Cardiac muscle cell (in vitro differentiated cells and primary cell): Measurements from ENCODE around the gene BCCIP. TPM values are rescaled to one million over a fixed set of nuclear protein-coding genes. Genes with fewer than 3 reads are reported as not detected.

Experiments
- DNase-seq, 2 donors: peaks; one replicate each; pipeline versions ENCODE4 v3.0.0 to v3.0.0-alpha.2; 2010 to 2017; ENCODE audit warnings: low read depth in 1 of 2, low spot score in 1 of 2
- H3K27ac ChIP-seq: fragments of 200-600 bp; sonication (generic); 2 replicates; pipeline ENCODE4 v1.5.1; 2016
- H3K27me3 ChIP-seq: fragments of 200-600 bp; sonication (generic); 2 replicates; pipeline ENCODE4 v1.6.0; 2016; ENCODE audit warnings: control low read depth
- H3K36me3 ChIP-seq: fragments of 200-600 bp; sonication (generic); 2 replicates; pipeline ENCODE4 v1.5.1; 2016; ENCODE audit warnings: control low read depth
- H3K4me1 ChIP-seq: fragments of 200-600 bp; sonication (generic); 2 replicates; pipeline ENCODE4 v1.8.1; 2017; ENCODE audit warnings: low read depth, mild to moderate bottlenecking, mixed run types
- H3K4me3 ChIP-seq: fragments of 200-600 bp; sonication (generic); 2 replicates; pipeline ENCODE4 v1.5.1; 2016; ENCODE audit warnings: mild to moderate bottlenecking
- H3K9me3 ChIP-seq: fragments of 200-600 bp; sonication (generic); 2 replicates; pipeline ENCODE4 v1.5.1; 2017; ENCODE audit warnings: low read depth, mild to moderate bottlenecking, control low read depth
- polyA plus RNA-seq: library from polyadenylated mRNA; unstranded; fragments of >200 nt; fragmentation: Nextera tagmentation; extraction: Ambion mirVana; gene quantifications from 2 replicates; pipeline ENCODE4 v1.2.1, GENCODE V29; 2016
- total RNA-seq: library from RNA; depleted of rRNA; stranded (reverse); fragments of >200 nt; gene quantifications from 2 replicates; pipeline ENCODE4 v1.2.3, GENCODE V29; 2016
- TF ChIP-seq, protein P1 (sequence below): IDR thresholded peaks from 2 replicates; pipeline ENCODE4 v1.5.1; 2012; ENCODE audit warnings: low read depth, mild to moderate bottlenecking, low read length

The BCCIP gene
- total and polyA plus RNA-seq, 2 experiments from 2014 or later = 34.2 to 93.9 TPM

GRCh38 chr10:125778556-125778955 lies 44.8 kb upstream of the BCCIP start:
- Histone ChIP-seq H3K27me3 (no peaks in the 10 kb centered on the region), H3K27ac (no peak overlapping the region), H3K4me3 (no peak overlapping the region), H3K36me3 (no peaks in the 10 kb centered on the region), H3K4me1 (no peaks in the 10 kb centered on the region), H3K9me3 (no peaks in the 10 kb centered on the region)
- TF ChIP-seq, protein P1, sequence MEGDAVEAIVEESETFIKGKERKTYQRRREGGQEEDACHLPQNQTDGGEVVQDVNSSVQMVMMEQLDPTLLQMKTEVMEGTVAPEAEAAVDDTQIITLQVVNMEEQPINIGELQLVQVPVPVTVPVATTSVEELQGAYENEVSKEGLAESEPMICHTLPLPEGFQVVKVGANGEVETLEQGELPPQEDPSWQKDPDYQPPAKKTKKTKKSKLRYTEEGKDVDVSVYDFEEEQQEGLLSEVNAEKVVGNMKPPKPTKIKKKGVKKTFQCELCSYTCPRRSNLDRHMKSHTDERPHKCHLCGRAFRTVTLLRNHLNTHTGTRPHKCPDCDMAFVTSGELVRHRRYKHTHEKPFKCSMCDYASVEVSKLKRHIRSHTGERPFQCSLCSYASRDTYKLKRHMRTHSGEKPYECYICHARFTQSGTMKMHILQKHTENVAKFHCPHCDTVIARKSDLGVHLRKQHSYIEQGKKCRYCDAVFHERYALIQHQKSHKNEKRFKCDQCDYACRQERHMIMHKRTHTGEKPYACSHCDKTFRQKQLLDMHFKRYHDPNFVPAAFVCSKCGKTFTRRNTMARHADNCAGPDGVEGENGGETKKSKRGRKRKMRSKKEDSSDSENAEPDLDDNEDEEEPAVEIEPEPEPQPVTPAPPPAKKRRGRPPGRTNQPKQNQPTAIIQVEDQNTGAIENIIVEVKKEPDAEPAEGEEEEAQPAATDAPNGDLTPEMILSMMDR = no peak
- DNase-seq = no peak

GRCh38 chr10:125779403-125780327 lies 43.7 kb upstream of the BCCIP start:
- TF ChIP-seq, protein P1 = no peak
- no peak overlapping the region for H3K27ac ChIP-seq
- no peaks in the 10 kb centered on the region for H3K36me3 ChIP-seq
- H3K4me1 ChIP-seq = no peaks in the 10 kb centered on the region
- no peaks in the 10 kb centered on the region for H3K9me3 ChIP-seq
- no peak for DNase-seq
- H3K27me3 ChIP-seq = no peaks in the 10 kb centered on the region
- no peak overlapping the region for H3K4me3 ChIP-seq

- no peak for DNase-seq
- Histone ChIP-seq H3K27me3 (no peaks in the 10 kb centered on the region), H3K9me3 (no peaks in the 10 kb centered on the region), H3K4me1 (no peaks in the 10 kb centered on the region), H3K27ac (no peak overlapping the region), H3K36me3 (no peaks in the 10 kb centered on the region), H3K4me3 (no peak overlapping the region)
- TF ChIP-seq, protein P1 = no peak
These were observed 42.0 kb upstream of the BCCIP start for GRCh38 chr10:125781374-125781773.

GRCh38 chr10:125782054-125782453 lies 41.3 kb upstream of the BCCIP start:
- Histone ChIP-seq H3K4me1 (no peaks in the 10 kb centered on the region), H3K9me3 (no peaks in the 10 kb centered on the region), H3K27me3 (no peaks in the 10 kb centered on the region), H3K4me3 (no peak overlapping the region), H3K36me3 (no peaks in the 10 kb centered on the region), H3K27ac (no peak overlapping the region)
- no peak for DNase-seq
- TF ChIP-seq, protein P1 = no peak

GRCh38 chr10:125782616-125783015 lies 40.7 kb upstream of the BCCIP start:
- H3K9me3 ChIP-seq = no peaks in the 10 kb centered on the region
- H3K27me3 ChIP-seq = no peaks in the 10 kb centered on the region
- no peaks in the 10 kb centered on the region for H3K4me1 ChIP-seq
- H3K27ac ChIP-seq = no peak overlapping the region
- TF ChIP-seq, protein P1 = no peak
- H3K36me3 ChIP-seq = no peaks in the 10 kb centered on the region
- H3K4me3 ChIP-seq = no peak overlapping the region
- DNase-seq = no peak
